Hematopoietic multipotent progenitor cell treated with erythropoietin and hydrocortisone succinate and interleukin-3 and kit ligand, for 15 days (in vitro differentiated cells): ENCODE measurements around the gene EFEMP2.
"Not testable (repeated sequence)": the region's sequence is repeated elsewhere in the genome, so short reads cannot be mapped to it uniquely, and the experiment has no call there.

Experiments used
- DNase-seq: peaks from one replicate; pipeline ENCODE4 v3.0.0-alpha.2; 2015; ENCODE audit warnings: low spot score

EFEMP2 gene

DNA sequence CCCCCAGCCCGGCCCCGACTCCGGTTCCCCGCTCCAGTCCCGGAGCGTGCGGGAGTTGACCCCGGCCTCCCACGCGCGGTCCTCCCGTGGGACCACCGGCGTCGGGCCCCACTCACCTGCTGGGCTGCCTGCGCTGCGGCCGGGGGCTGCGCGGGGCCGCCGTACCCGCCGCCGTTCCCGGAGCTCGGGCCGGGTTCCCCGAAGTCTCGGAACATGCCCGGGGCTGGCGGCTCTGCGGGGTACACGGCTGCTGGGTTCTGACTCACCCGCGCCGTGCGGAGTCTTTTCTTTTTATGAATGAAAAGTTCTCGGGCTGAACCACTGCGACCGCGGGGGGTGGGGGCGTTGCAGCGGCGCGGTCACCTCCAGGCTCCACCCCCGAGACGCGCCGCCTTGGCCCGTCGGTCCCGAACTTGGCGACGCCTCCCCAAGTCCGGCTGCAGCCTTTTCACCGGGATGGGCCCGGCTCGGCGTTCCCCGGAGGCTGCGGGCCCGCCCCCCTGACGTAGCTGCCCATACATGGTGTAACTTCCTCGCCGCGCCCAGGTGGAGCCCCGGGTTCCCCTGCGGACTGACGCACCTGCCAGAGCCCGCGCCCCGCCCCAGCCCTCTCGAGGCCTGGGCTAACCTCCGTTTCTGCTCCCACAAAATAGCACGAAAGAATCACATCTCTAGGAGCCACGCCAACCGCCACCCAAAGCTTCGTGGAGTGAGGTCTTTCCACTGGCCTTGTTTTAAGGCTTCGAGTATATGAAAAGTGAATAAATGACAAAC, 27.7 kb upstream of the EFEMP2 start, which contains the start of gene FOSL1:
FOSL1 (minus strand) TSS at position 264 of the 774 bp plus-strand sequence; CDS start at position 215, 49 bp downstream.
- peak; percentile 91 for DNase-seq

DNA sequence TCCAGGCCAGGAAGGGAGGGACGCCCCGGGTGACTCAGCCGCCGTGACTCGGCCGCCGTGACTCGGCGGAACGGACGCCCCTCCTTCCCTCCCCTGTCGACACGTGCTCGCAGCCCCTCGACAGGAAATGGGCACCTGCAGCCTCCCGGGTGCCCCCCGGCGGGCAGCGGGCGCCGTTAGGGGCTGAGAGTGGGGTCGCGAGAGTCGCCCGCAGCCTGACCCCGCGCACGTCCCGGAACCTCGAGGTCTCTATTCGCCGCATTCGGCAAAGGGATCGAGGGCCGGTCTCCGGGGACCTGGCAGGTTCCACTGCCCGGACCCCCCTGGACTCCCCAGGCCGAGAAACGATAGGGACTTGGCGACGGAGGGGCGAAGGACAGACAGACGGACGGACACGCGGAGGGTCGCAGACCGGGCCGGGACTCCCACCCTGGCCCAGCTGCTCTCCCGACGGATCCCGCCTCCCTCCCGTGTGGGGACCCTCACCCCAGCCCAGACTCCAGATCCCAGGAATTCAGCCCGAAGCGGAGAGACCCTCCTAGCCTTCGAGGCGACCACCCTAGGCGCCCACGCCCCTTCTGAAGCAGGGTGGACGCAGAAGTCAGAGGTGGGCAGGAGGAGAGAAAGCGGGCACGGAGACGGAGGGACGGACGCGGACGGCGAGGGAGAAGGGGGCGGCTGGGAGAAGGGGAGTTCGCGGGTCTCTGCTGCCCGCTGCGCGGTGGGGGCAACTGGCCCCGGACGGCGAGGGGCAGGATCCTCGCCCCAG, 26.9 kb upstream of the EFEMP2 start:
- peak; percentile 85 for DNase-seq

DNA sequence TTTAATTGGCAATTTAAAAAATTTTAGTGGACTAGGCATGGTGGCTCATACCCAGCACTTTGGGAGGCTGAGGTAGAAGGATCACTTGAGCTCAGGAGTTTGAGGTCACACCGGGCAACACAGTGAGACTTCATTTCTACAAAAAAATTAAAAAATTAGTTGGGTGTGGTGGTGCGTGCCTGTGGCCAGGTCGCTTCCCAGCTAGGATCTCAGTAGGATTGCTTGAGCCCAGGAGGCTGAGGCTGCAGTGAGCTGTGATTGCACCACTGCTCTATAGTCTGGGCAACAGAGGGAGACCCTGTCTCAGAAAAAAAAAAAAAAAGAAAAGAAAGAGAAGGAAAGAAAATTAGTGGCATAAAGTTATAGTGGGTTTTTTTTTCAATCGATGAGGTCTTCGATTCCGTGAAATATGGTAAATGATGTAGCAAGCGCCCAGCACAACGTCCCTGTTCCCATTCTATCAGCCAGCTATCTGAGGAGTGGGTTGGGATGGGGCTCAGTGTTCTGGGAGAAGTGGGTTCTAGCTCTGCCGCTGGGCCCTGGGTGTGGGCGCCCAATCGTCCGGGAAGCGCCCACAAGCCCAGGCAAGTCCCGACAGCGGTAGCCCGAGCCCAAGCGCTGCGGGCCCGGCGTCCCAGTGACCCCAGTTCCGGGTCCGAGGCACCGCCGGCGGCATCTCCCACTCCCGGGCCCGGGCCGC, 26.2 kb upstream of the EFEMP2 start:
- DNase-seq = no peak

GRCh38 chr11:65897020-65897471, 24.4 kb upstream of the EFEMP2 start:
- DNase-seq = no peak

DNA sequence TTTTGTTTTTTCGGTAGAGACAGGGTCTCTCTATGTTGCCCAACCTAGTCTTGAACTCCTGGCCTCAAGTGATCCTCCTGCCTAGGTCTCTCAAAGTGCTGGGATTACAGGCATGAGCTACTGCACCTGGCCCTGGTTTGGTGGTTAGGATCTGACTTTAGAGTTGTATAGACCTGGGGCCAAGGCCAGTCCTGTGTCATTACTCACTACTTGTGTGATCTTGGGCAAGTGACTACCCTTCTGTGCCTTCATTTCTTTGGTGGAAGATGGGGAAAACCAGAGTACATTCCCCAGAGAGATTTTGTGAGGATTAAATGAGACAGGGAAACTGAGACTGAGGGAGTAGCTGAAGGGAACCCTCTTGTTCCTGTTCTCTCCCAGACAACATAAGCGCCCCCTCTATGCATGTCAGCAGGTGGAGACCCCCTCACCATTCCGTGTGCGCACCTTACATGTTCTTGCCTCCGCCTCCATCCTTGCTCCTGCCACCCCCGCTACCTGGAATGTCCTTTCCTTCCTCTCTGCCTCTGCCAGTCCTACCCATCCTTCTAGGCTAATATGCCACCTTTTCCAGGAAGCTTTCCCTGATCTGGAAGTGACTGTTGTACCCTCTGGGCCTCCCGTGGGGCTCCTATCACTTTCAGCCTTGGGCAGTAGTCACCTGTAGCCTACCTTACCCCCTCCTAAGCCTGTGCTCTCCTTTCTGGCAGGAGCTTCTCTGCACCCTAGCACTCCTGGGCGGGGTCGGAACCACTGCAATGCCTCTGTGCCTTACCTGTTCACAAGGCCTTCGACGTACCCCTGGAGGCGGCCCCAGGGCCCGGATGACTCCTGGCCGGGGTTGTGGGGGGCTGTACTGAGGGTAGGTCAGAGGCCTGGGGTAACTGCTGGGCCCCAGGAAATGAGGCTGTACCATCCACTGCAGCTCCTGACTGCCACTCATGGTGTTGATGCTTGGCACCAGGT, 23.7 kb upstream of the EFEMP2 start:
- DNase-seq = no peak

DNA sequence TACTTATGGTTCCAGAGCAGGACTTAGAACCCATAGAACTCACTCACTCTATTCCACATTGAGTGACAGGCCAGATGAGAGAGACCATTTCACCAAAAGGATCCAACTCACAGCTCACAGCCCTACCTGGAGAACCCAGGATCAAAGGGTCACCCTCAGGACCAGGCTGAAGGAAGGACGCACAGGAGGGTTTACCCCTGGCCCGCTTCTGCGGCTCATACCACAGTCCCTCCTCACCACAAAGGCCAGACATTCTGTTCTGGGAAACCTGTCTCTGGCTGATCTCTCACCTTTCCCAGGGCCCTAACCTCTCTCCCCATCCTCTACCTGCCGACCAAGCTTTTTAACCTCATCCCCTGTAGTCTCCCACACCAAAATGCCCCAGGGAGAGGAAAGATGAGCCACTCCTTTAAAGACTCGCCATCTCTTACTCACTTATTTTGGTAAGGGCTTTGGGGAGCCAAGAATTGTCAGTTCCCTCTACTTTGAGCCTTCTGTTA, 22.9 kb upstream of the EFEMP2 start:
- DNase-seq = no peak

GRCh38 chr11:65894034-65894591, 21.5 kb upstream of the EFEMP2 start:
- no peak for DNase-seq

DNA sequence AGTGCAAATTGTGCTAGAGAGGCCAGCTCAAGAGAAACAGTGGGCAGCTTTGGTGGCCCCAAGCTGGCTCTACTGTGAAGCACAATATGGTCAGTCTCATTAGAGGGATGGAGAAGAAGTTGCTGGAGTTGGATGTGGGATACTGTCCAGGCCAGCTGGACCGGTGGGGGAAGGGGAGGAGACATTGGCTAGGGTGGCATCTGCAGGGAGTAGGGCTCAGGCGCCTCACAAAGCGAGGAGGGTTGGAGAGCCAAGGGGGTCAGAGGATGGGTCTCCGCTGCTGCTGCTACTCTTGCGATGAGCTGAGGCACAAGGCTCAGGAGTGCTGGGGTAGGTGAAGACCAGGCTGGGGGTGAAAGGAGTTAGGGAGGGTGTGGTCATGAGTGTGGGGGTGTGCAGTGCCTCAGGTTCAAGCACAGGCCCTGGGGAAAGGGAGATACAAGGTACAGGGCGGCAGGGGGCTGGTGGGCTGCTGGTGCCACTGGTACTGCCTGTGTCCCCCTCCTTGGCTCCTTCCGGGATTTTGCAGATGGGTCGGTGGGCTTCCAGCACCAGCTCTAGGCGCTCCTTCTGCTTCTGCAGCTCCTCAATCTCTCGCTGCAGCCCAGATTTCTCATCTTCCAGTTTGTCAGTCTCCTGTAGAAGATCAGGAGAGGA, 20.2 kb upstream of the EFEMP2 start:
- DNase-seq = no peak

GRCh38 chr11:65892137-65892540, 19.5 kb upstream of the EFEMP2 start:
- DNase-seq = not testable (repeated sequence)

- DNase-seq = no peak
These were observed 18.9 kb upstream of the EFEMP2 start for GRCh38 chr11:65891219-65892136.

DNA sequence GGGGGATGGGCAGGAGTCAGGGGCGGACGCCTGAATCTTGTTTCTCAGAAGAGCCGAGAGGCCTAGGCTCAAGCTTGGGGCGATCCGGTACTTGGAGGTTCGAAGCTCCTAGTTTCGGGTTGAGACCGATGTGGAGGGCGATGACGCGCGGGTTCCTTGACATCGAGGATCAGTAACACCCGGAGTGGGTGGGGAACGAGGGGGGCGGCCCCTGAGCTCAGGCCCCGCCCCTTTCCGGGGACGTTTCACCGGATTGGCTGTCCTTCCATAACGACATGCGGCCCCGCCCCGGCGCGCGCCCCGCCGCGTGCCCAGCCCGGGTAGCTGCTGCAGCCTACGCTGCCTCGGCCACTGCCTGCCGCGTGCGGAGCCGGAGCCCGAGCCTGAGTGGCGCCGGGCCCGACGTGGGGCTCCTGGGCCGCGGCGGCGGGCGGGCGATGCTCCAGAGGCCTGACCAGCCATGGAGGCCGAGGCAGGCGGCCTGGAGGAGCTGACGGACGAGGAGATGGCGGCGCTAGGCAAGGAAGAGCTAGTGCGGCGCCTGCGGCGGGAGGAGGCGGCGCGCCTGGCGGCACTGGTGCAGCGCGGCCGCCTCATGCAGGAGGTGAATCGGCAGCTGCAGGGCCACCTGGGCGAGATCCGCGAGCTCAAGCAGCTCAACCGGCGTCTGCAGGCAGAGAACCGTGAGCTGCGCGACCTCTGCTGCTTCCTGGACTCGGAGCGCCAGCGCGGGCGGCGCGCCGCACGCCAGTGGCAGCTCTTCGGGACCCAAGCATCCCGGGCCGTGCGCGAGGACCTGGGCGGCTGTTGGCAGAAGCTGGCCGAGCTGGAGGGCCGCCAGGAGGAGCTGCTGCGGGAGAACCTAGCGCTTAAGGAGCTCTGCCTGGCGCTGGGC, 18.0 kb upstream of the EFEMP2 start, which contains the start of gene CCDC85B:
CCDC85B (plus strand) TSS at position 350 of the 895 bp plus-strand sequence; CDS start at position 461, 111 bp downstream.
- DNase-seq = peak; percentile 97

DNA sequence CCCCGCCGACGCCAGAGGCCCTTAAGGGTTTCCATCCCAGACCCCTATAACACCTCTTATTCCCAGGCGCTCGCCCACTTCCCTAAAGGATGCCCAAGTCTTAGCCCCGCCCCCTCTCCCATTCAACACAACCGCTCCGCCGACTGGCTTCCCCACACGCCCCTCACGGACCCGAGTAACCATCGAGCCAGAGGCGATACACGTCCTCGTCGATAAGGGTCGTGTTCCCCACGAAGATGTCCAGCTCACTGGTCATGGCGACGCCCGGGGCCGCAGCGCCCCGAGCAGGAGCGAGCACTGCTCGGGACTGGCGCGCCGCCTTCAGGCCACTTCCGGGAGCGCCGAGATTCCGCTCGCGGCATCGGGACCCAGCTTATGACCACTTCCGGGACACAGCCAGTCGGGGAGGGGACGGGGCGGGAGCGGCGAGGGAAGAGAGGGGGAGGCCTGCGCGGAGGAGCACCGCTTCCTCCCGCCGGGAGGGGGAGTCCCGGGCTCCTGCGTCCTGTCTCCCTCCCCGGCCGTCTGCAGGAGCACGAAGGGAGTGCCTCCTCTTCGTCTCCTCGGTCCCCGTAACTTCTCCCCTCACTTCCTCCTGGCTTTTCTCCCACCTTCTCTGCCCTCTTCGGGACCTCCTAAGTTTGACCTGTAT, 15.7 kb upstream of the EFEMP2 start, which contains the start of gene FIBP:
FIBP (minus strand) TSS at position 309 of the 652 bp plus-strand sequence; CDS start at position 256, 53 bp downstream.
- DNase-seq = peak; percentile 95

DNA sequence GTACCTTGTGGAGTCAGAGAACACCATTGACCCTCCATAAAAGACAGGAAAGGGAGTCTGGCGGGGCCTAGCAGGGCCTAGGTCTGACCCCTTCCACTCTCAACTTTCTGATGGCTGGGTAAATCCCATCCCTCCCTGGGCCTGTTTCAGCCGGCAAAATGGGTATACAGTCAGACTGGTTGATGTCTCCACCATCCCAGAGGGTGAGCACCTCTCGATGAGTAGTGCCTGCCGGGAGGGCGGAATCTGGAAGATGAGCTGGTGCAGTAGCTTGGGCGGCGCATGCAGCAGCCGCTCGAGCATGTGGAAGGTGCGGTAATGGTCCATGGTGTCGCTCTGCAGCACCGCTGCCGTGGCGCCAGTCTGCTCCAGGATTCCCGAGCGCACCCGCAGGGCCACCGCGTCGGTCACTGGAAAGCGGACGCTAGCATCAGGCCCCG, 15.1 kb upstream of the EFEMP2 start:
- no peak for DNase-seq

GRCh38 chr11:65886826-65887722, 14.5 kb upstream of the EFEMP2 start:
- no peak for DNase-seq

DNA sequence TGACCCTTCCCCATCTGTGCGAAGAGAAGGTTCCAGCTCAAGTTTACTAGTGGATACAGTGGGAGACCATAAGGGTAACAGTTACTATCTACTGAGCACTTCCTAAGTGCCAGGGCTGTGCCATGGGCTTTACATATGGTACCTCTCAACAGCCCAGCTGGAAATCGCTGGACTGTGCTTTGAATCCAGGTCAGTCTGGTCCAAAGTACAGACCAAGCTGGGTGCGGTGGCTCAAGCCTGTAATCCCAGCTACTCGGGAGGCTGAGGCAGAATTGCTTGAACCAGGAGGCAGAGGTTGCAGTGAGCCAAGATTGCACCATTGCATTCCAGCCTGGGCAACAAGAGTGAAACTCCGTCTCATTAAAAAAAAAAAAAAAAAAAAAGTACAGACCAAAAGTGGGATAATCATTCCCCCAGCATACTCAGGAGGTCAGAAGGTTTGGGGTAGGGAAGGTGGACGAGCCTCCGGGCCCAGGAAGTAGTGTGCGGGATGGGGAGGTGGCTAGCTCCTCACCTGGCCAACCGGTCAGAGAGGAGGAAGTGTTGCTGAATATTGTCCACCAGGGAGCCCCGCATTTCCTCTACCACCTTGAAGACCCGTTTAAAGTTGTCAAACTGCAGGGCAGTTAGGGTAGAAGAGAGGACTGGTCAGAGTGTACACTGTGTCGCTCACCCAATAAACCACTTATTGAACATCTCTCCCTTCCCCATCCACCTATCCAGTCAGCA, 13.4 kb upstream of the EFEMP2 start:
- DNase-seq = no peak
